OCI-LY3 (cell line): ENCODE measurements around the gene MAP4K5.

Source experiments
- H2AFZ ChIP-seq: fragments of 200-600, 300-600 bp; shearing (Covaris generic); 2 replicates; pipeline ENCODE4 v1.6.0; 2014; ENCODE audit warnings: antibody characterized with exemption, low read depth, low read length
- H3K27ac ChIP-seq: fragments of 200-600, 300-600 bp; sonication (generic); 2 replicates; pipeline ENCODE4 v1.5.1; 2014; ENCODE audit warnings: mild to moderate bottlenecking, low read length, moderate library complexity, mixed read lengths
- H3K27me3 ChIP-seq: fragments of 200-600, 300-600 bp; sonication (generic); 2 replicates; pipeline ENCODE4 v1.6.1; 2014; ENCODE audit warnings: low read depth, low read length, mixed read lengths
- H3K36me3 ChIP-seq: fragments of 200-600, 300-600 bp; sonication (generic); replicated peaks from 2 replicates; pipeline ENCODE3; 2014; ENCODE audit warnings: low read depth, low read length, mixed read lengths
- H3K4me1 ChIP-seq: fragments of 300-600, 200-600 bp; sonication (generic); 2 replicates; pipeline ENCODE4 v1.6.1; 2014; ENCODE audit warnings: low read length, mixed read lengths
- H3K4me2 ChIP-seq: fragments of 200-600, 300-600 bp; sonication (generic); 2 replicates; pipeline ENCODE4 v1.6.1; 2014; ENCODE audit warnings: low read length, mixed read lengths
- H3K4me3 ChIP-seq: fragments of 300-600, 200-600 bp; sonication (generic); 2 replicates; pipeline ENCODE4 v1.5.1; 2014; ENCODE audit warnings: antibody characterized with exemption, mild to moderate bottlenecking, low read length, moderate library complexity
- H3K79me2 ChIP-seq: fragments of 300-600, 200-600 bp; shearing (Covaris generic); 2 replicates; pipeline ENCODE4 v1.6.1; 2014; ENCODE audit warnings: mild to moderate bottlenecking, low read length, mixed read lengths
- H3K9ac ChIP-seq: fragments of 300-600, 200-600 bp; shearing (Covaris generic); 2 replicates; pipeline ENCODE4 v1.6.0; 2014; ENCODE audit warnings: mild to moderate bottlenecking, low read length, moderate library complexity
- H3K9me3 ChIP-seq: fragments of 200-600, 300-600 bp; shearing (Covaris generic); 2 replicates; pipeline ENCODE4 v1.6.1; 2014; ENCODE audit warnings: low read length, mixed read lengths; ENCODE audit not compliant: insufficient read depth
- H4K20me1 ChIP-seq: fragments of 200-600, 300-600 bp; sonication (generic); 2 replicates; pipeline ENCODE4 v1.6.1; 2016; ENCODE audit warnings: low read length, mixed read lengths; ENCODE audit not compliant: insufficient read depth
- EZH2phosphoT487 ChIP-seq: fragments of 200-600 bp; shearing (Covaris generic); IDR thresholded peaks from 2 replicates; pipeline ENCODE4 v1.6.1; 2018; ENCODE audit warnings: antibody characterized with exemption, mixed run types, low read depth
- TF ChIP-seq, protein P1 (sequence below): fragments of 200-600, 300-600 bp; sonication (generic); IDR thresholded peaks from 2 replicates; pipeline ENCODE4 v1.5.1; 2014; ENCODE audit warnings: antibody characterized with exemption, low read length, low read depth

The MAP4K5 gene

DNA sequence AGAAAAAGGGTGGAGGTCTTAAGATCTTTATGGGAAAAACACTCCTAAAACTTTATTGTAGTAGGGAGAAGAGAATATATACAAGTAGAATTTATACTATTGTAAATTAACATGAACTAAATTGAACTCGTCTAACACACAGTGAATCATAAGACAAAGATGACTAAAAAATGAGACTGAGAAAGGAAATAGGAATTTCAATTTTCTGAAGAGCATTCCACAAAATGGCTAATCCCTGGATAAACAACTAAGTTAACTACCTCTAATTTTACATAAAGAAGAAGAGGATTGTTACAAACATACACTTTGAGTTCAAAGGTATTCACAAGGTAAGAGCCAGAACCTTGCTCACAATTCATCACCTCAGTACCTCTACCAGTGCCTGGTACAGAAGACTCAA lies 2.0 kb downstream of the MAP4K5 start:
- peaks cover 36% of the 10 kb centered on the region for H3K4me1 ChIP-seq
- H3K27ac ChIP-seq: no peak overlapping the region
- peak overlapping the region; percentile 85 for H3K9ac ChIP-seq
- H3K27me3 ChIP-seq: no peaks in the 10 kb centered on the region
- H4K20me1 ChIP-seq: peaks cover 25% of the 10 kb centered on the region
- H3K79me2 ChIP-seq: peaks cover 67% of the 10 kb centered on the region
- no peak for TF ChIP-seq EZH2phosphoT487
- TF ChIP-seq, protein P1, sequence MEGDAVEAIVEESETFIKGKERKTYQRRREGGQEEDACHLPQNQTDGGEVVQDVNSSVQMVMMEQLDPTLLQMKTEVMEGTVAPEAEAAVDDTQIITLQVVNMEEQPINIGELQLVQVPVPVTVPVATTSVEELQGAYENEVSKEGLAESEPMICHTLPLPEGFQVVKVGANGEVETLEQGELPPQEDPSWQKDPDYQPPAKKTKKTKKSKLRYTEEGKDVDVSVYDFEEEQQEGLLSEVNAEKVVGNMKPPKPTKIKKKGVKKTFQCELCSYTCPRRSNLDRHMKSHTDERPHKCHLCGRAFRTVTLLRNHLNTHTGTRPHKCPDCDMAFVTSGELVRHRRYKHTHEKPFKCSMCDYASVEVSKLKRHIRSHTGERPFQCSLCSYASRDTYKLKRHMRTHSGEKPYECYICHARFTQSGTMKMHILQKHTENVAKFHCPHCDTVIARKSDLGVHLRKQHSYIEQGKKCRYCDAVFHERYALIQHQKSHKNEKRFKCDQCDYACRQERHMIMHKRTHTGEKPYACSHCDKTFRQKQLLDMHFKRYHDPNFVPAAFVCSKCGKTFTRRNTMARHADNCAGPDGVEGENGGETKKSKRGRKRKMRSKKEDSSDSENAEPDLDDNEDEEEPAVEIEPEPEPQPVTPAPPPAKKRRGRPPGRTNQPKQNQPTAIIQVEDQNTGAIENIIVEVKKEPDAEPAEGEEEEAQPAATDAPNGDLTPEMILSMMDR: no peak
- no peaks in the 10 kb centered on the region for H3K9me3 ChIP-seq
- H3K36me3 ChIP-seq: peaks cover 7% of the 10 kb centered on the region
- peak overlapping the region; percentile 82 for H3K4me2 ChIP-seq
- H2AFZ ChIP-seq: no peak overlapping the region
- peak overlapping the region; percentile 81 for H3K4me3 ChIP-seq

DNA sequence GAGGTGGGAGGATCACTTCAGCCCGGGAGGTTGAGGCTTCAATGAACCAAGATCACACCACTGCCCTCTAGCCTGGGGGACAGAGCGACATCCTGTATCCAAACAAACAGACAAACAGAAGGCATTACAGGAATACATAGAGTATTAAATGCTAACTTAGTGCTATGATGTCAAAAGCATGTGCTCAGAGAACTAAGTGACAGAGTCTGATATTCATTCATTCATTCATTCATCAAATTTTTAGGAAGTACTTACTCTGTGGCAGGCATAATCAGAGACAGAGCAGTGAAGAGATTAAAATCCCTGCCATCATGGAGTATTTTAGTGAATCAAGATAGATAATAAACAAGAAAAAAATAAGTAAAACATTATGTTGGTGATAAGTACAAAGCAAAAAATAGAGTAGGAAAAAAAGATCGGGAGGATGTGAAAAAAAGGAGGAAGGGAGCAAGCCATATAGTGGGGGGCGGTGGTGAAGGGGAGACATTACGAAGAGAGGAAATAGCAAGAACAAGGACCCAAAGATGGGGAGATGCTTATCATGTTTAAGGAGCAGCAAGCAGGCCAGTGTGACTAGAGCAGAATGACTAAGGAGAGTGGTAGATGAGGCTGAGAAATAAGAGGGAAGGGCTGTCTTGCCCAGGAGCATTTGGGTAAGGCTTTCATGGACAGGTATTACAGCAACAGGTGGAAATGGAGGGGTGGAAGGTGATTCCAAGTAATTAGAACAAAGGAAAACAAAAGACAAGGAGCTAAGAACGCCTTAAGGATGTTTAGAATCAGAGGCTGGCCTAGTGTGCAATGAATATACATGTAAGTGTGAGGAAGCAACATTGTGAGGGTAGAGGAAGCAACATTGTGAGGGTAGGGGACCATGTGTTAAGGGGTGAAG lies 2.8 kb downstream of the MAP4K5 start:
- Histone ChIP-seq H3K27me3 (no peaks in the 10 kb centered on the region), H3K79me2 (peaks cover 76% of the 10 kb centered on the region), H3K4me3 (0 out of 2 replicates have a peak overlapping the region, but pooled peaks have one; percentile 81), H3K27ac (no peak overlapping the region), H3K9ac (no peak overlapping the region), H3K4me1 (peaks cover 44% of the 10 kb centered on the region), H2AFZ (no peak overlapping the region), H4K20me1 (peaks cover 32% of the 10 kb centered on the region), H3K9me3 (no peaks in the 10 kb centered on the region), H3K4me2 (peak overlapping the region; percentile 82), H3K36me3 (peaks cover 7% of the 10 kb centered on the region)
- TF ChIP-seq, protein P1: no peak
- no peak for TF ChIP-seq EZH2phosphoT487

GRCh38 chr14:50528000-50528399 lies 4.4 kb downstream of the MAP4K5 start:
- H4K20me1 ChIP-seq: peaks cover 46% of the 10 kb centered on the region
- peaks cover 90% of the 10 kb centered on the region for H3K79me2 ChIP-seq
- H3K27ac ChIP-seq: no peak overlapping the region
- peaks cover 50% of the 10 kb centered on the region for H3K4me1 ChIP-seq
- peaks cover 7% of the 10 kb centered on the region for H3K36me3 ChIP-seq
- H2AFZ ChIP-seq: no peak overlapping the region
- no peaks in the 10 kb centered on the region for H3K9me3 ChIP-seq
- no peak overlapping the region for H3K4me3 ChIP-seq
- TF ChIP-seq, protein P1: no peak
- TF ChIP-seq EZH2phosphoT487: no peak
- H3K9ac ChIP-seq: no peak overlapping the region
- H3K4me2 ChIP-seq: no peak overlapping the region
- H3K27me3 ChIP-seq: no peaks in the 10 kb centered on the region

GRCh38 chr14:50524731-50525515 lies 7.4 kb downstream of the MAP4K5 start:
- Histone ChIP-seq H3K9me3 (no peaks in the 10 kb centered on the region), H3K4me2 (peak overlapping the region; percentile 64), H3K27me3 (no peaks in the 10 kb centered on the region), H3K9ac (peak overlapping the region; percentile 7; the same call in 1 of the 2 replicates), H3K4me3 (peak overlapping the region; percentile 33), H3K4me1 (peaks cover 56% of the 10 kb centered on the region), H3K36me3 (peaks cover 7% of the 10 kb centered on the region), H3K27ac (peak overlapping the region; percentile 66), H4K20me1 (peaks cover 50% of the 10 kb centered on the region), H2AFZ (no peak overlapping the region), H3K79me2 (peaks cover 98% of the 10 kb centered on the region)
- TF ChIP-seq, protein P1: no peak
- no peak for TF ChIP-seq EZH2phosphoT487
